Esophagus muscularis mucosa (tissue), 3 donors: ENCODE measurements around the gene C1orf216.

Experiments used
- EP300 ChIP-seq: sonication (generic); formaldehyde crosslinking; IDR thresholded peaks from one replicate; pipeline ENCODE4 v1.6.1; 2017; ENCODE audit warnings: antibody characterized with exemption
- TF ChIP-seq, protein P1 (sequence below), 3 experiments: fragments of 200-600 bp in 2 of 3; fragments of 450-650 bp in 1 of 3; sonication (generic) in 2 of 3; IDR thresholded peaks; one replicate each; pipeline ENCODE4 v1.5.1; 2017 to 2019; ENCODE audit warnings: antibody characterized with exemption in 3 of 3, mild to moderate bottlenecking in 2 of 3, moderate library complexity in 1 of 3

DNA sequence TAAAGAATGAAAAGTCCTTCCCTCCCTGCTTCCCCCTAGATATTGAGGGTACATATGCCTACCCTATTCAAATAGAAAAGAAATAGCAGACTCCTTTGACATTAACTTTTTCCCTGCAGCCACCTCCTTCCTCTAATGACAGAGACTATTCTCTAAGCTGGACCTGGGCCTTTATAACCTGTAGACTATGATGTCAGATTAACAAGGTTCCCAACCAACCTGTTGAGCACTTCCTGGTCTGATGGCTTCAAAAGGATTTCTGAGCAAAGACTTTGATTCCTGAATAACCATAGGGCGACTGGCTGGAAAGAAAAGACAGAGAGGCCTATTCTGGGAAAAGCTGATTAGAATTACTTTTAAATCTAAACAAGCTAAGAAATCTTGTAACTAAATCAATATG is 18.4 kb upstream of the C1orf216 start:
- TF ChIP-seq EP300: no peak
- TF ChIP-seq, protein P1, sequence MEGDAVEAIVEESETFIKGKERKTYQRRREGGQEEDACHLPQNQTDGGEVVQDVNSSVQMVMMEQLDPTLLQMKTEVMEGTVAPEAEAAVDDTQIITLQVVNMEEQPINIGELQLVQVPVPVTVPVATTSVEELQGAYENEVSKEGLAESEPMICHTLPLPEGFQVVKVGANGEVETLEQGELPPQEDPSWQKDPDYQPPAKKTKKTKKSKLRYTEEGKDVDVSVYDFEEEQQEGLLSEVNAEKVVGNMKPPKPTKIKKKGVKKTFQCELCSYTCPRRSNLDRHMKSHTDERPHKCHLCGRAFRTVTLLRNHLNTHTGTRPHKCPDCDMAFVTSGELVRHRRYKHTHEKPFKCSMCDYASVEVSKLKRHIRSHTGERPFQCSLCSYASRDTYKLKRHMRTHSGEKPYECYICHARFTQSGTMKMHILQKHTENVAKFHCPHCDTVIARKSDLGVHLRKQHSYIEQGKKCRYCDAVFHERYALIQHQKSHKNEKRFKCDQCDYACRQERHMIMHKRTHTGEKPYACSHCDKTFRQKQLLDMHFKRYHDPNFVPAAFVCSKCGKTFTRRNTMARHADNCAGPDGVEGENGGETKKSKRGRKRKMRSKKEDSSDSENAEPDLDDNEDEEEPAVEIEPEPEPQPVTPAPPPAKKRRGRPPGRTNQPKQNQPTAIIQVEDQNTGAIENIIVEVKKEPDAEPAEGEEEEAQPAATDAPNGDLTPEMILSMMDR (IDR thresholded peaks at IDR 0.05): no peak
